Stimulated activated CD4-positive, alpha-beta T cell treated with anti-CD3 and anti-CD28 coated beads, Interleukin-15, amount 100 ng/mL, for 1 hour (primary cell): ENCODE results near the gene RIC3.

ENCODE experiments used
- DNase-seq, 2 donors: peaks; one replicate each; pipeline ENCODE4 v3.0.0-alpha.2; 2020; ENCODE audit warnings: low read depth in 1 of 2, low spot score in 1 of 2

Gene RIC3

DNA sequence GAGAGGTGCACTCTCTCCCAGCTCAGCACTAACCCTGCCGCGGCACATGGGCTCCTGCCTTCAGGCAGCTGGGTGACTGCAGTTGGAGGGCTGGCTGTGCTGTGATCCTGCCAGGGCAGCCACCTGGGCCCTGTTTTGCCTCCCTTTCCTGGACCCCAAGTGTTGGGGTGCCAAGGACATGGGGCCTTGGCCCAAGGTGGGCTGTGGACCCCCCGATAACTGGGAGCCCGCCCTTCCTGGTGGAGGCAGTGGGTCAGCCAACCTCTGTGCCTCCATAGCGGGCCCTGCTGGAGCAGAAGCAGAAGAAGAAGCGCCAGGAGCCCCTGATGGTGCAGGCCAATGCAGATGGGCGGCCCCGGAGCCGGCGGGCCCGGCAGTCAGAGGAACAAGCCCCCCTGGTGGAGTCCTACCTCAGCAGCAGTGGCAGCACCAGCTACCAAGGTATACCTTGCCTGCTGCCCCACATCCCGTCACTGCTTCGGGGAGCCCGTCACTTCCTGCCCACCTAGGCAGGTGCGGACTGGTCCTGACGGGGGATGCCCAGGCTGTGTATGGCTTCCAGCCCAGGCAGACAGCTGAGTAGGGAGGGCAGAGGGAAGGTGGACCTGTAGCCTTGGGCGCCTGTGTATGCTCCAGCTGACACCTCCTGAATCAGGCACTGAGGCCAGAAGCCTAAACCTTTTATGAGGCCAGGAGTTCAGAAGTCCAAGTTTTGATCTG is 78.9 kb downstream of the RIC3 start:
- no peak for DNase-seq

DNA sequence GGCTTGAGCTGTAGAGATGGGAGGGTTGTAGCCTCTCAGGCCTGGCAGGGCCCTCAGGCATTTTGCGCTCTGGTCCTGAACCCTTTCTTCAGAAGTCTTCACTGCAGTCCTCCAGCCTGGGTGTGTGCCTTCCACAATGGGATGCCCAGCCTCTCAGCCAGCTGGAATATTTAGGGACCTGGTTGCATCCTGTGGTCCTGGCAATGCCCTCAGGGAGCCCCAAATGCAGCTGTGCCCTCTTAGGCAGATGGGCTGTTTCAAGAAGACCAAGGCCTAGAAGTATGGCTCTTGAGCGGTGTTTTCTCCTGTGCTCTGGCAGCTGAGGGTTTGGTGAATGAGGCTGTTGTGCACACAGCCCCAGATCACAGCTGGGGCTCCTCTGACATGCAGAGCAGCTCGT is 81.1 kb downstream of the RIC3 start:
- no peak for DNase-seq

DNA sequence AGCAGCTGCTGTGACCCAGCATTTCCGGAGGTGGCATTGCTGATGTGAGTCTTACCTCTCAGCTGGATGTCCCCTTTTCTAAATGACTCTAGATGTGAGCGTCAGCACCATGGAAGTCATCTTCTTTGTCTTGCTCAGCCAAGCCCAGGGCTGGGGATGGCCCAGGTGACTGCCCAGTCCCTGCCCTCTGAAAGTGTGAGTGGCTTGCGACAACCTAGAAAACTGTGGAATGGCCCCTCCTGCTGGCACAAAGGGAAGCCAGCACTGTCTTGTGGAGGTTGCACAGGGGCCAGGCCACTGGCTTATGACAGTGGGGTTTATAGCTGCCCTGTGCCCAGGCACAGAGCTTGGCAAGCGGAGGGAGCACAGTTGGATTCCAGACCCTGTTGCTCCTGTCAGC is 81.6 kb downstream of the RIC3 start:
- no peak for DNase-seq

DNA sequence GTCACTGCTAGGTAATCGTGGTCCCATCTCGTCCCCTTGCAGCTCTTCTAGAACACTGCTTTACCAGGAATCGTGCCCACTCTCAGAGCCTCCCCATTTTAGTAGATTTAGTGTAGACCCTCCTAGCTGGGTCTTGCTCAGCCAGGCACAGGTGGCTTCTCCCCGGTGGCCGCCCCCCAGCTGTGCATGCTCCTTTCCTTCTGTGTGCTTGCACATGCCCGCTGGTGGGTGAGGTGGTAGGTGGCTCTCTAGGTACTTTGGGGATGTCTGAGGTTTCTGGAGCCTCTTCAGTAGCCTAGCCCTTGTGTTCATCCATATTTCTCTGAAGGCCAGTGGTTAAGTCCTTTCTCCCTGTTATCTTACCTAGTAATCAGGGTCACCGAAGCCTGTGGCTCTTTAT is 82.3 kb downstream of the RIC3 start:
- no peak for DNase-seq

DNA sequence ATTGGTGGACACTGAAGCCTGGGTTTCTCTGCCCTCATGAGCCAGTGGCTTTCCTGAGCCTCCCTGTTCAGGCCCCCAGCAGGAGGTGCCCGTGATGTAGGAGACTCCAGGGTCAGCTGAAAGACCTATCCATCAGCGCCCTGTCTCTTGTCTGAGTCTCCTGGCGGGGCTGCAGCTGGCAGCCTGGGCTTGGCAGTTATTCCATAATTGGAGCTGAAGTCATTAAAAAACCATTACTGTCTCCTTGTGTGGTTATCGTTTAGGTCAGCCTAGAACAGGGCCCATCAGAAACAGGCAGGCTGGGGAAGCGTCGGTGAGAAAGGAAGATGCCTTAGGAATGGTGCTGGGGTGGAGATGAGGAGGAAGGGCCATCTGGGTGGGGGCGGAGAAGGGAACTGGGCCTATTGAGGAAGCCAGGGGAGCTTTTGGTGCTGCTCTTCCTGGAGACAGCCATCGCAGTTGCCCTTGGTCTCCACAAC is 82.8 kb downstream of the RIC3 start:
- no peak for DNase-seq

DNA sequence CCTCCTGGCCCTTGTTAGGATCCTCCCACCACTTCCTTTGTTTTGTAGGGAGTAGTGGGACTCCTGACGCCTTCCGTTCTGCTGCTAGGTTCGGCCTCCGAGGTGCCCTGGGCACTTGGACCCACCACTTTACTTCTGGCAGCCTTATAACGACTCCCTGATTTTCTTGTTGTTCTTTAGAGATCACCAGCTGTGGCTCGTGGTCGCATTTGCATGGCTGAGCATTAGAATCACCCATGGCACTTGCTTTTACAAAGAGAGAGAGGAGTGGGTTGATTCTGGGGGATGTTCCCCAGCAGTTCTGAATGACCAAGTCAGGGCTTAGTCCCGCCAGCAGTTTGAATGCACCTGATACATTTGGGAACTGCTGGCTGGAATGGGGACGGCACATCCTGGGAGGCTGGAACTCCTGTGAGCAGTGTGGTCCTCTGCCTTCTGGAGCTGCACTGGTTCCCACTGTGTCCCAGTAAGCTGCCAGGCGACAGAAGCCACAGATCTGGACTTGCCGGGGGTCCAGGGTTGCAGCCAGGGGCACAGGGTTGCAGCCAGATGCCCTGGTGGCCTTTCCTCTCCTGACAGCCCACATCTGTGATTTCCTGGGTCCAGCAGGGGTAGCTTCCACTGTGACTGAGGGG is 83.7 kb downstream of the RIC3 start:
- no peak for DNase-seq

DNA sequence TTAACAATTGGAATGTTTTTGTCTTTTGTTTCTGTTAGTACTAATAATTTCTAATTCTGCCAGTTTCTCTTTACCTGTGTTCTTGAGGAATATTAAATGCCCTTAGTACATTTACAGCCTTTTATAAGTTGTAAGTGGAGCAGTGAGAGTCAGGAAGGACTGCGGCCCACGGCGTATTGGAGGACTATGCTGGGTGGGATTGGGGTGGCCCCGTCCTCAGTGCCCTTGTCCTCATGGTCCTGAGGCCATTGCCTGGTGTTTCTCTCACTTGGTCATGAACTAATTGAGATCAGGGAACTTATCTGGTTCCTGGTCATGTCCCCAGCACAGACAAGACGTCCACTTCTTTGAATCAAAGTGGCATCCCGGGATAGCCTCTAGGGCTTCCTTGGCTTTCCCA is 84.5 kb downstream of the RIC3 start:
- no peak for DNase-seq

DNA sequence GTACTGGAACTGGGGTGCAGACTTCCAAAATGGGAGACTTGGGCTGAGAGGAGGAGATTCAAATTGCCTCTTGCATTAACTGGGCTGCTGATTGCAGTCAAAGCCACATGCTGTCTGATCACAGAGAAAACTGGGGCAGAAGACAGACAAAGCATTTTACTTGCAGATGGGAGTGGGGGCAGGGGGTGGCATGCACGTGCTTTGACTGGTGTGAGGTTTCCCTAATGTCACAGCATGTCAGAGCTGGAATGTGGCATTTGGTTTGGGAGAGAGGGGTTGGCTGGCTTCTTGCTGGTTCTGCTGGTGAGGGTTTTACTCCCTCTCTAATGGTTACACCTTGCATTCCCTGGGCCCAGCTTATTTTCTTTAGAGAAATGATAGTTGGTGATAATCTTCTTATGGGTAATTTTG is 84.9 kb downstream of the RIC3 start:
- no peak for DNase-seq

DNA sequence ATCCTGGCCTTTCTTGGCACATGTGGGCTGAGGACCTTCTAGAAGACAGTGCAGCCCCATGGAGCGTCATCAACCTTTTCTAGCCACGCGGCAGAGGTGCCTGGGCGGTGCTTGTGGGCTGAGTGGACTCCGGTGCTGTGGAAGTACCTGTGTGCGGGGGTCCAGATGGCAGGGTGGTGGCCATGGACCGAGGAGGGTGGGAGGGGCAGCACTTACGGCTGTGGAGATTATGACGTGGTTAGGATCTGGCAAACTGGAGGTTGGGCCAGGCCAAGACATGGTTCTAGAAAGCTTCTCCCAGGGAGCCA is 85.8 kb downstream of the RIC3 start:
- no peak for DNase-seq

DNA sequence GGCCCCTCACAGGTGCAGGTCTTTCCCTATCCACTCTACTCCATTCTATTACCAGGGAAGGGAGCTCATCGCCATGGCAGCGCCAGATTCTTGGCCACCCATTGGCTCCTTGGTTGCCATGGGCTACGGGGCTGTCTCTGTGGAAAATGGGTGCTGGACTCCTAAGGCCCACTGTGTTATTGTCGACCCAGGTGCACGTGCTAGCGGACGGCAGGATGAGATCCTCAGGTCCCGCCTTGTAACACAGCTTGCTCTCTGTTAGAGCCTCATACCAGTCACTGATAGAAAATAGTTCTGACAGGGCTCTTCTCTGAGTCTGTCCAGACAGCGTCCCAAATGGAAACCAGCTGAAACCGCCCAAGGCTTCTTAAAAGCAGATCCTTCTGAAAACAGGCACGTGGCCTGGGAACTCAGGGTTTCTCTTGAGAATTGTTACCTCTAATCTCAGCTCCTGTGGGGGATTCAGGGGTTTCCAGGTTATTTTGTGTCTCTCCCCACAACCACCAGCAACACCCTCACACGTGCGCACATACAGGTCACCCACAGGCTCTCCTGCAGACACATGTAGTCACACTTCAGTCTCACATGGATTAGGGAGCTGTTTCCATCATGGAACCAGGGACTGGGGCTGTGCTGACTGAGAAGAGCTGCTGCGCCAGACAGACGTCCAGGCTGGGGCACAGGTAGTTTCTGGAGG is 86.3 kb downstream of the RIC3 start:
- DNase-seq: no peak

DNA sequence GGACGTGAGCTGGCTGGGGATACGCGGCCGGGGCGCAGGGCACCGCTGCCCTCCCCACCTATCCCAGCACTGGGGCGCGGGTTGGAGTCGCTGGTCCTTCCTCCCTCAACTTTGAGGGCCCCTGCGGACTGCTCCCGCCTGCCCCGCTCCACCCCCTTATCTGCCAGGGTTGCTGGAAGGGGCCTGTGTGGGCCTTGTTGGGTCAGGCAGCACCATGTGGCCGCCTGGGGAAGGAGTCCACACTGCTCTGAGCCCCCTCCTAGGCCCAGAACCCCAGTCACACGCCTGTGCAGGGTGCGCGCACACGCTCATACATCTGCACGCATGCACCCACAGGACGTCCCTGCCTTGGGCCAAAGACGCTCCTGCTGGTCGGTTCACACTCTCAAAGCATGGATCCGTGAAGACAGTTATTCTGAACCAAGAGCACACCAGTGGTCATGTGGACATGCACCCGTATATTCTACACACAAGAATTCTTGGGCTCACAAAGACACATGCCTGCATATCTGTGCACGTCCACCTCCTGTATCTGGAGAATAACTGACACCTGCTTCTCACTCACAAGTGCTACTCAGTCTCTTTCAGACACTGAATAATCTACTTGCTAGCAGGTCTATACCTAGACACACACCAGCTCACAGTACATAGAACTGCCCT is 87.1 kb downstream of the RIC3 start:
- DNase-seq: no peak

DNA sequence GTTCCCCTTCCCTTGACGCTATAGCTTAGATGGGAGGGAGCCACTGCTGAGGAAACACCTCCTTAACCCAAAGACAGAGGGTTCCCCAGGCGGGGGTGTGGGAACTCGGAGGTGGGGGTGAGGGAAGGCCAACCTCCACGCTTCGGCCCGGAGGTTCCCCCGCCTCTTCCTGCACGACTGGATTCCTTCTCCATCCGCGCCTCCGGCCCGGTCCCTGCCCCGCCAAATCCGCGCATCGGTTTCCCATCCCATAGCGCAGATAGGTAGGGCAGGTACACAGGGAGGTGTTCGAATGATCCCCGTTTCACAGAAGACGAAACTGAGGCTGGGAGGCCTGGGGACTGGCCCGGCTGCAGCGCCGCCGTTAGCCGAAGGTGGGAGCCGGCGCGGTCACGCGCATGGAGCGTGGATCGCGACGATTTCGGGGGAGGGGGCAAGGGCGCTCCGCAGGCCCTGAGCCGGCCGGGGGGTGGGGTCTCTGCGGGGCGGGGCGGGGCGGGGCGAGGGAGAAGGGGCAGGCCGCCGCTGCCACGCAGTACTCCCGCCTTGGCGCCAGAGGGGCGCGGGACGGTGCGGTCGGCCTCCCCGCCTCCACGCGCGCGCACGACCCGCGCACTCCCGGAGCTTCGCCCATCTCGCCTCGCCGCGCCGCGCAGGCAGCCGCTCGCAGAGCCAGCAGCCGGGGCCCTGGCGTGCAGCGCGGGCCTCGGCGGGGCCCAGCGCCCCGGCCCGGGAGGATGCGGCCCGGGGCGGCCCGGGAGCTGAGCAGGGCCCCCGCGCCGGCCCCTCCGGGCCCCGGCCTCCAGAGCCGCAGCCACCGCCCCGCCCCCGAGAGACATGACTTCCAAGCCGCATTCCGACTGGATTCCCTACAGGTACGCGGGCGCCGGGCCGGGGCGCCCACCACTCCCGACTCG is 87.9 kb downstream of the RIC3 start, which contains the start of gene TUB:
TUB (plus strand) TSS at position 538 of the 917 bp plus-strand sequence; CDS start at position 838, 300 bp downstream.
- no peak for DNase-seq

DNA sequence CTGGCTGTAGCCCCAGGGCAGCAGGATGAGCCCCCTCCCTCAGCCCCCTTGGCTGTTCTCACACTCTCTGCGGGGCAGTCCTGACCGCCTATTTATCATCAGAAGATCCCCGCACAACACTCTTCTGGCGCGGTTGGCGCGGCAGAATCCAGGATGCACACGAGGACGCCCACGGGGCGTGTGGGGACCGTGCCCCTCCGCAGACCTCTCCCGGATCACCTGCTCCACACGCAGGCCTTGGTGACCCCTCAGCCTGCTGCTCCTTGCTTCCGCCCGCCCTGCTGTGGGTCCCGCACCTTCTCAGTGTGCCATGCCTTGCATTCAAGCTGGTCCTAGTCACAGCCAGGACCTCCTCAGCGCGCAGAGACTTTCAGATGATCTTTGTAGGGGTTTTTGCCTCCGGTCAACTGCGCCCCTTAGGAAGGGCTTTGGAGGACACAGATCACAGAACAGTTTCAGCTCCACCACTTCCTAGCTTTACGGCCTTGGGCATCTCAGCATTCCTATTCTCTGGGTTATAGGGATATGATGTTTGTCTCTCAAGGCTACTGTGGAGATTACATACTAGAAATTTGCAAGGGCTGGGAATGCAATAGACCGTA is 88.7 kb downstream of the RIC3 start:
- no peak for DNase-seq

DNA sequence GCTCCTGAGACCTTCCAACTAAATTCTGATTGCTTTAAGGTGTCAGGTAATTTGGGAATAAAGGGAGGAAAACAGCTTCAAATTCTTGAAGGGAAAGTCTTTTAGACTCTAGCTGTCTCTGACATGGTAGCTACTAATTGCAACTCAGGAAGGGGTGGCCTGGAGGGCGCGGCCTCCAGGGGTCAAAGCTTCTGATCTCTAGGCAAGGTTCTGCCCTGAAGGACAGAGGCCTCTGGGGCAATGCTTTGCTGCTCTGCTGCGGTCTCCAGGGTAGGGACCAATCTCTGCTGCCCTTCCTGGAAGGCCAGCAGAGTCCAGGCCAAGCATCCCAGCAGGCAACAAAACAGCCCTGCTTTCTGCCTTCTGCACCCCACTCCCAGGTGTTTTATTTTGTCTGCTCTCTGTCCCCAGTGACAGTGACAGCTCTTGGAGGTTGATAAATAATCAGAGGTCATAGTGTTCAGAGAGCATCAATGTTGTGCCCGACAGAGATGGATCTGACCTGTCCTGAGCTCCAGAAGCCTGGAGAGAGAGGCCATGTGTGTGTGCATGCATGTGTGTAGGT is 89.6 kb downstream of the RIC3 start:
- no peak for DNase-seq

DNA sequence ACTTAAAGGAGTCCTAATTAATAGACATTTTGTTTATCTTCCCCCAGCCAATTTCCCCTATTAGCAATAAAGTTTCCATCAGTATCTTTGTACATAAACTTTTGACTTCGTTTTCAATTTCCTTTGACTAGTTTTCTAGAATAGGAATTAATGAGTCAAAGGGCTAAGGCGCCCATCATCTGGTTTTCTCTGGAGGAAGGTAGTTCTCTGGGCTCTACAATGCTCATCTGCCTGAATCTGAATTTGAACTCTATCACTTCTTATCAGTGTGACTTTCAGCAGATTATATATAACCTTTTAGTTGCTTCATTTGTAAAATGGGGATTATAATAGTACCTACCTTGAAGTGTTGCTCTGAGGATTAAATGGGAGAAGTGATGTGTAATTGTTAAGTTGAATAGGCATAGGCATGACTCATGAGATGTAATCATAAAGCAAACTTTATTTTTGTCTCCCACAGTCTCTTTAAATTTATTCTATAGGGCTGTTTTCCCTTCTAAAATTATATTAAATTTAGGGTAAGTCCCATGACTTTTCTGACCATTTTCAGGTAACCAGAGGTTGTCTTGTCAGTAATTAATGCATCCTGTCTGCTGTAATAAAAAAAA is 93.6 kb downstream of the RIC3 start:
- DNase-seq: no peak

DNA sequence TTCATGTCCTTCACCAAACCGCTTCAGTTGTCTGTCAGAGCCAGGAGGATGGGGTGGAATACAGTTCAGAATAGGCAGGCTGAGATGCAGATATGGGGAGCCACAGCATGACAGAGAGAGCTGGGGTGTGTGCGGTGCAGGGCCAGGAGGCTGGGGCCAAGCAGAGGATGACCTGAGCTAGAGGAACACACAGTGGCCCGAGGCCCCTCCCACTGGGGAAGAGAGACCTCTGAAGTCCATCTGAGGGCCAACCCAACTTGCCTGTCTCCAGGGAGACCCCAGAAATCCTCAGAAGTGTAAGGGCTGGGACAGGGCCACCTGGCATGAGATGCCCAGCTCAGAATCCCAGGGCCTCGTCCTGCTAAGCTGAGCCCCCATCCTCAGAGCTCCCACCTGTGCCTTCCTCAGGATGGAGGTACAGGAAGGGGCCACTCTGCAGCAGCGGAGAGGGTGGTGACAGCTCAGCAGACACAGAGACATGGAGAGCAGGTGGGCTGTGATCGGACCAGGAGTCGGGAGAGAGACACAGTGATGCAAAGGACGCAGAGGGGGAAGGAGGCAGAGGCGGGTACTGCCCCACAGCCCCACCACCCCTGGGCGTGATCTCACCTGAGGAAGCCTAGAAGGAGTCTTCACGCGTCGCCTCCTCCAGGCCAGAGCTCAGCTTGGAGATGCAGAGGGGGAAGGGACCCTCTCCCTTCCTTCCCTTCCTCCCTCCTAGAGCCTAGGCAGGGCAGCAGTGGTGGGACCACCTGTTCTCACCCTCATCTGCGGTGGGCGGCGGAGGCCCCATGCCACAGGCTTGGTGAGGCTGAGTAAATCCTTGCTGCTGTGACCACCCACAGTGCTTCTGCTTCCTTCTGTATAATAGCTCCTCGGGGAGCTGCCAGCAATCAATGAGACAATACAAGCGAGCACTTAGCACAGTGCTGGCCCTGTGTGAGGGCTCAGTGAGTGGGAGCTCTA is 96.9 kb downstream of the RIC3 start:
- no peak for DNase-seq

DNA sequence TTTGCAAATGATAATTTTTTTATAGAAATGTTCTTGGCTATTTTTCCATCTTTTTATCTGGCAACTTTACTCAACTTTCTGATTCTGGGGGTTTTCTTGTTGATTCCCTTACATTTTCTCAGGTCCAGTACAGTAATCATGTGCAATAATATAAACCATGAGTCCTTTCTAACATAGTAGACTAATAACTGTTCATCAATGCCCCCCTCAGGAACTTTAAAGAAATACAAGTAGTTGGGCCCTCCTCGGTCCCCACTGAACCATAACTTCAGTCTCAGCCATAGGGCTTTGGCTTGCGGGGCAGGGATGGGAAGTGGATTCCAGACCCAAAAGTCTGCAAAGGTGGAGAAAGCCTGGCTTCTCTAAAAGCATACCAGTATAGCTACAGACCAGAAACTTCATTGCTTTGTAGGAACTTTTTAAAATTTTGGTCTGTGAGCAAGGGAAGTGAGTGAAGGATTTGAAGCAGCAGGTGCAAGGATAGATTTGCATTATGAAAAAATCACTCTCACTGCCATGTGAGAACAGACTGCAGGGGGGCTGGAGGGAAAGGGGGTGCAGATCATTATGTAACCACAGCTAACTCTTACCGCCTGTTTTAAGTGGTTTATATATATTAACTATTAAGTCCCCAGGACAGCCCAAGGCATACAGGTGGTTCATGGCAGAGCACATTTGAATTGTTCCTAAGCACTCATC is 98.3 kb downstream of the RIC3 start:
- DNase-seq: no peak

DNA sequence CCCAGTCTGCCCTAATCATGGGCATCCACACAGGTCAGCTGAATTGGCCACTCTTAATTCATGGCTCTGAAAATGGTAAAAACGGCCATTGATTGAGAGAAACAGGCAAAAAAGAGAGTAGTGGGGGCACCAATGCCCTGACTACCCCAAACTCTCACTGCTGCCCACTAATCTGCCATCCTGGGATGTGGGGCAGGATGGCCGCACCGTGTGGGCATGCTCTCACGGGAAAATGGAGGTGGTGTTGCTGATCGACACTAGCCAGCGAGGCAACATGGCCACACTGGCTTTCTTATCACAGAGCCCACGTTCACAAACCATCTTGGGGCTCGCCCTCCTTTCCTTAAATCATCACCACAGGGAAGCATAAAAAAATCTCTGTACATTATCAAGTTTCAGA is 99.1 kb downstream of the RIC3 start:
- no peak for DNase-seq
